ENCODE data around the gene BEST4. TPM values are rescaled to one million over a fixed set of nuclear protein-coding genes. Genes with fewer than 3 reads are reported as not detected.
A peak's percentile ranks its signal among the peaks of the same experiment; 100 is the strongest.

BEST4 gene
- total and polyA plus RNA-seq, 2 of the 13 experiments (the other 11 are each of a cell fraction or from before 2014, with no cell fraction given): 0.77 to 1.4 TPM

GRCh38 chr1:44775078-44775929 is 12.7 kb downstream of the BEST4 start, which contains the start of gene RPS8 (continued):
- TF ChIP-seq, protein P1, sequence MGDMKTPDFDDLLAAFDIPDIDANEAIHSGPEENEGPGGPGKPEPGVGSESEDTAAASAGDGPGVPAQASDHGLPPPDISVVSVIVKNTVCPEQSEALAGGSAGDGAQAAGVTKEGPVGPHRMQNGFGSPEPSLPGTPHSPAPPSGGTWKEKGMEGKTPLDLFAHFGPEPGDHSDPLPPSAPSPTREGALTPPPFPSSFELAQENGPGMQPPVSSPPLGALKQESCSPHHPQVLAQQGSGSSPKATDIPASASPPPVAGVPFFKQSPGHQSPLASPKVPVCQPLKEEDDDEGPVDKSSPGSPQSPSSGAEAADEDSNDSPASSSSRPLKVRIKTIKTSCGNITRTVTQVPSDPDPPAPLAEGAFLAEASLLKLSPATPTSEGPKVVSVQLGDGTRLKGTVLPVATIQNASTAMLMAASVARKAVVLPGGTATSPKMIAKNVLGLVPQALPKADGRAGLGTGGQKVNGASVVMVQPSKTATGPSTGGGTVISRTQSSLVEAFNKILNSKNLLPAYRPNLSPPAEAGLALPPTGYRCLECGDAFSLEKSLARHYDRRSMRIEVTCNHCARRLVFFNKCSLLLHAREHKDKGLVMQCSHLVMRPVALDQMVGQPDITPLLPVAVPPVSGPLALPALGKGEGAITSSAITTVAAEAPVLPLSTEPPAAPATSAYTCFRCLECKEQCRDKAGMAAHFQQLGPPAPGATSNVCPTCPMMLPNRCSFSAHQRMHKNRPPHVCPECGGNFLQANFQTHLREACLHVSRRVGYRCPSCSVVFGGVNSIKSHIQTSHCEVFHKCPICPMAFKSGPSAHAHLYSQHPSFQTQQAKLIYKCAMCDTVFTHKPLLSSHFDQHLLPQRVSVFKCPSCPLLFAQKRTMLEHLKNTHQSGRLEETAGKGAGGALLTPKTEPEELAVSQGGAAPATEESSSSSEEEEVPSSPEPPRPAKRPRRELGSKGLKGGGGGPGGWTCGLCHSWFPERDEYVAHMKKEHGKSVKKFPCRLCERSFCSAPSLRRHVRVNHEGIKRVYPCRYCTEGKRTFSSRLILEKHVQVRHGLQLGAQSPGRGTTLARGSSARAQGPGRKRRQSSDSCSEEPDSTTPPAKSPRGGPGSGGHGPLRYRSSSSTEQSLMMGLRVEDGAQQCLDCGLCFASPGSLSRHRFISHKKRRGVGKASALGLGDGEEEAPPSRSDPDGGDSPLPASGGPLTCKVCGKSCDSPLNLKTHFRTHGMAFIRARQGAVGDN (CRISPR knock-in tag; IDR thresholded peaks at IDR 0.05): peak; percentile 94
- TF ChIP-seq KDM5B (CRISPR knock-in tag; IDR thresholded peaks at IDR 0.05; ENCODE audit: borderline replicate concordance) (peak; percentile 80), HMGXB4 (CRISPR knock-in tag; IDR thresholded peaks at IDR 0.05; ENCODE audit: borderline replicate concordance in 1 of 2, low read depth in 1 of 2) (peak; percentile 60 to 93; a peak in 3 of 4 replicates), ZNF670 (CRISPR knock-in tag; IDR thresholded peaks at IDR 0.05; ENCODE audit: borderline replicate concordance) (peak; percentile 94), ZNF230 (CRISPR knock-in tag; IDR thresholded peaks at IDR 0.05) (peak; percentile 86; the same call in 1 of the 2 replicates), MZF1 (CRISPR knock-in tag; IDR thresholded peaks at IDR 0.05; ENCODE audit: borderline replicate concordance) (peak; percentile 90; the same call in 1 of the 2 replicates), ZNF510 (CRISPR knock-in tag; IDR thresholded peaks at IDR 0.05; ENCODE audit: low read depth) (no peak; the same call in 1 of the 2 replicates), ZFP62 (CRISPR knock-in tag; IDR thresholded peaks at IDR 0.05) (peak; percentile 57; the same call in 1 of the 2 replicates), ZNF335 (CRISPR knock-in tag; IDR thresholded peaks at IDR 0.05) (peak; percentile 79), ZNF282 (IDR thresholded peaks at IDR 0.05; ENCODE audit: partially characterized antibody) (no peak), FOXK1 (CRISPR knock-in tag; IDR thresholded peaks at IDR 0.05; ENCODE audit: borderline replicate concordance, low read depth) (peak; percentile 87; the same call in 1 of the 2 replicates), ZNF430 (CRISPR knock-in tag; IDR thresholded peaks at IDR 0.05) (no peak), IKZF4 (CRISPR knock-in tag; IDR thresholded peaks at IDR 0.05; ENCODE audit: borderline replicate concordance, low read depth, not compliant biosample characterization) (no peak), YEATS4 (CRISPR knock-in tag; IDR thresholded peaks at IDR 0.05; ENCODE audit: borderline replicate concordance) (peak; percentile 99), TRIM24 (CRISPR knock-in tag; IDR thresholded peaks at IDR 0.05) (no peak), TIGD3 (CRISPR knock-in tag; IDR thresholded peaks at IDR 0.05; ENCODE audit: borderline replicate concordance) (peak; percentile 36; the same call in 1 of the 2 replicates), ZNF7 (CRISPR knock-in tag; IDR thresholded peaks at IDR 0.05) (no peak), SMAD3 (CRISPR knock-in tag; IDR thresholded peaks at IDR 0.05) (0 out of 2 replicates have a peak, but pooled peaks have one; percentile 40)
- TF ChIP-seq, protein P2, sequence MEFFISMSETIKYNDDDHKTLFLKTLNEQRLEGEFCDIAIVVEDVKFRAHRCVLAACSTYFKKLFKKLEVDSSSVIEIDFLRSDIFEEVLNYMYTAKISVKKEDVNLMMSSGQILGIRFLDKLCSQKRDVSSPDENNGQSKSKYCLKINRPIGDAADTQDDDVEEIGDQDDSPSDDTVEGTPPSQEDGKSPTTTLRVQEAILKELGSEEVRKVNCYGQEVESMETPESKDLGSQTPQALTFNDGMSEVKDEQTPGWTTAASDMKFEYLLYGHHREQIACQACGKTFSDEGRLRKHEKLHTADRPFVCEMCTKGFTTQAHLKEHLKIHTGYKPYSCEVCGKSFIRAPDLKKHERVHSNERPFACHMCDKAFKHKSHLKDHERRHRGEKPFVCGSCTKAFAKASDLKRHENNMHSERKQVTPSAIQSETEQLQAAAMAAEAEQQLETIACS (CRISPR knock-in tag; IDR thresholded peaks at IDR 0.05): peak; percentile 55; the same call in 1 of the 2 replicates

Measured in HepG2 (cell line).